Kidney capillary endothelial cell (primary cell): Measurements from ENCODE around the gene ULBP1.
"Not testable (repeated sequence)": the region's sequence is repeated elsewhere in the genome, so short reads cannot be mapped to it uniquely, and the experiment has no call there.

Experiments used
- DNase-seq: peaks from one replicate; pipeline ENCODE4 v3.0.0-alpha.2; 2018; ENCODE audit warnings: low spot score

The ULBP1 gene

GRCh38 chr6:149975400-149975799, 11.7 kb downstream of the ULBP1 start:
- DNase-seq: no peak

GRCh38 chr6:149977221-149977620, 13.5 kb downstream of the ULBP1 start:
- DNase-seq: no peak

- DNase-seq: no peak
Measured at GRCh38 chr6:149978610-149979009, 14.9 kb downstream of the ULBP1 start.

GRCh38 chr6:149979293-149979692, 15.6 kb downstream of the ULBP1 start:
- no peak for DNase-seq

GRCh38 chr6:149983145-149983544, 19.4 kb downstream of the ULBP1 start:
- DNase-seq: no peak

- no peak for DNase-seq
Measured at GRCh38 chr6:149984773-149985172, 21.0 kb downstream of the ULBP1 start.

- no peak for DNase-seq
Measured at GRCh38 chr6:149985481-149985937, 21.8 kb downstream of the ULBP1 start.

- no peak for DNase-seq
Measured at GRCh38 chr6:149987602-149988107, 23.9 kb downstream of the ULBP1 start.

- DNase-seq: no peak
Measured at GRCh38 chr6:149988550-149989346, 25.0 kb downstream of the ULBP1 start.

GRCh38 chr6:149990212-149990660, 26.5 kb downstream of the ULBP1 start:
- no peak for DNase-seq

GRCh38 chr6:149990661-149991471, 27.1 kb downstream of the ULBP1 start:
- no peak for DNase-seq

GRCh38 chr6:149991472-149991795, 27.7 kb downstream of the ULBP1 start:
- not testable (repeated sequence) for DNase-seq

GRCh38 chr6:149991838-149992237, 28.1 kb downstream of the ULBP1 start:
- DNase-seq: no peak

GRCh38 chr6:149995235-149995750, 31.6 kb downstream of the ULBP1 start:
- DNase-seq: no peak

GRCh38 chr6:149995971-149996370, 32.2 kb downstream of the ULBP1 start:
- no peak for DNase-seq

GRCh38 chr6:149999636-150000035, 35.9 kb downstream of the ULBP1 start:
- no peak for DNase-seq

GRCh38 chr6:150001295-150002008, 37.7 kb downstream of the ULBP1 start:
- no peak for DNase-seq

- no peak for DNase-seq
Measured at GRCh38 chr6:150002710-150003109, 39.0 kb downstream of the ULBP1 start.

- not testable (repeated sequence) for DNase-seq
Measured at GRCh38 chr6:150003599-150003998, 39.9 kb downstream of the ULBP1 start.

- no peak for DNase-seq
Measured at GRCh38 chr6:150004101-150004782, 40.5 kb downstream of the ULBP1 start.
